HepG2 (cell line): Measurements from ENCODE around the gene USP8. TPM values are rescaled to one million over a fixed set of nuclear protein-coding genes. Genes with fewer than 3 reads are reported as not detected.

Source experiments
- ARNT2 ChIP-seq: sonication (generic); formaldehyde crosslinking; IDR thresholded peaks from 2 replicates; pipeline ENCODE4 v1.8.0; 2022; ENCODE audit warnings: mild to moderate bottlenecking, low read depth, missing genetic modification reagents, moderate library complexity
- IRF2 ChIP-seq: IDR thresholded peaks from 2 replicates; pipeline ENCODE4 v1.6.1; 2018; ENCODE audit warnings: missing genetic modification reagents, missing compliant biosample characterization
- NPAS2 ChIP-seq: sonication (generic); formaldehyde crosslinking; IDR thresholded peaks from 2 replicates; pipeline ENCODE4 v1.8.0; 2022; ENCODE audit warnings: mild to moderate bottlenecking, missing genetic modification reagents, borderline replicate concordance
- PHF8 ChIP-seq: sonication (generic); formaldehyde crosslinking; IDR thresholded peaks from 2 replicates; pipeline ENCODE4 v1.5.0; 2020; ENCODE audit warnings: missing genetic modification reagents
- POLR2AphosphoS5 ChIP-seq: IDR thresholded peaks from 2 replicates; pipeline ENCODE4 v1.6.1; 2012; ENCODE audit warnings: low read depth, low read length
- SNAPC2 ChIP-seq: sonication (generic); formaldehyde crosslinking; IDR thresholded peaks from 2 replicates; pipeline ENCODE4 v1.8.1; 2022; ENCODE audit warnings: mild to moderate bottlenecking, missing genetic modification reagents
- SOX6 ChIP-seq, 2 experiments: fragments of 450-650 bp in 1 of 2; sonication (generic) in 1 of 2; formaldehyde crosslinking in 1 of 2; IDR thresholded peaks; 2 replicates each; pipeline versions ENCODE4 v1.4.0 to v1.6.1; 2017 to 2020; ENCODE audit warnings: antibody characterized with exemption in 1 of 2, mild to moderate bottlenecking in 1 of 2, missing genetic modification reagents in 1 of 2
- TOE1 ChIP-seq: sonication (generic); formaldehyde crosslinking; IDR thresholded peaks from 2 replicates; pipeline ENCODE4 v1.4.0; 2020; ENCODE audit warnings: mild to moderate bottlenecking, missing genetic modification reagents
- ZNF660 ChIP-seq: sonication (generic); formaldehyde crosslinking; IDR thresholded peaks from 2 replicates; pipeline ENCODE4 v1.5.1; 2020; ENCODE audit warnings: mild to moderate bottlenecking, low read depth, missing genetic modification reagents, borderline replicate concordance
- polyA plus RNA-seq, 8 experiments: library from polyadenylated mRNA; depleted of rRNA in 3 of 8; stranded (reverse) in 7 of 8; unstranded in 1 of 8; fragments of >200 nt; fragmentation: Illumina TruSeq in 4 of 8; extraction: Trizol in 4 of 8; gene quantifications; 2 replicates each; pipeline versions ENCODE4 v1.2.1 to v1.2.3, GENCODE V29; 2011 to 2016; ENCODE audit warnings: low read depth in 4 of 8, missing spikeins in 1 of 8, mixed read lengths in 1 of 8; ENCODE audit not compliant: insufficient read depth in 1 of 8
- total RNA-seq, 5 experiments: library from RNA; depleted of rRNA; stranded (reverse); fragments of >200 nt; fragmentation: Illumina TruSeq; extraction: Trizol; gene quantifications; 2 replicates each; pipeline ENCODE4 v1.2.3, GENCODE V29; 2016; ENCODE audit warnings: low read depth in 1 of 5
- TF ChIP-seq, protein P1 (sequence below): sonication (generic); formaldehyde crosslinking; IDR thresholded peaks from 2 replicates; pipeline ENCODE4 v1.4.0; 2020; ENCODE audit warnings: low read depth, mild to moderate bottlenecking, missing genetic modification reagents
- TF ChIP-seq, protein P2 (sequence below): sonication (generic); formaldehyde crosslinking; IDR thresholded peaks from 2 replicates; pipeline ENCODE4 v1.4.0; 2020; ENCODE audit warnings: mild to moderate bottlenecking, low read depth, missing genetic modification reagents

The USP8 gene
- total and polyA plus RNA-seq, 2 of the 13 experiments (the other 11 are each of a cell fraction or from before 2014, with no cell fraction given), result 36.4 to 50.7 TPM

DNA sequence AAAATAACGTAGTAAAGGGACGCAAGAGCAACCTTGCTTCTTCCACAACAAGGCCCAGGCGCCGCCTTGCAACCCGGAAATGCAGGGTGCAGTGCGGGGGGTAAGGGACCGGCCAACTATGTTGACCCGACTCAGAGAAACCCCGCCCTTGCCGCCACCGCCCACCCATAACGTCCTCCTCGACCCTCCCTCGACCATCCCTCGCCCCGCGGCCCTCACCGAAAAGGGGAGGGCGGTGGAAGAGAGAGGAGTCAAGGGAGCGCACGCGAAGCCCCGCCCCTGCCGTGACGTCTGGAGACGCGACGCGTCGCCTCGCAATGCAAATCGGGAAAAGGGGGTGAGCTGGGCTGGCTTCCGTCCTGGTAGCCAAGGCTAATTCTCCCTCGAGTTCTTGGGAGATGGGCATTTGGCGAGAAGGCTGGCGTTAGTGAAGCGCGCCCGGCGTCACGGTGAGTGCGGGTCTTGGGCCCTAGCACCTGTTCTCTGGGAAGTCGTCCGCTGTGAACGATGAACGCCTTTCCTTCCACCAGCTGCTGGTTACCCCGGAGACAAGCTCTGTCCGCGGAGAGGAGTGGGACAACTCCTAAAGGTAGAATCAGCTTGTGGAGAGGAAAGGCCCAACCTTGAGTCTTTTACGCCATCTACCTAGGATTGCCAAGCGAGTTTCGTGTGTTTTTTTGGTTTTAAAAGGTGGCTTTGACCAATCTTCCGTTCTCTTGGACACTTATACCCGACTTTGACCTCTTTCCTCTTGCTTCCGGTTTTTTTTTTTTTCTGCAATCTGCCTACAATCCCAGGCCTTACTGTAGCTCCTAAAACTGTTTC lies at the start of gene USP8 (continued):
- TF ChIP-seq, protein P1, sequence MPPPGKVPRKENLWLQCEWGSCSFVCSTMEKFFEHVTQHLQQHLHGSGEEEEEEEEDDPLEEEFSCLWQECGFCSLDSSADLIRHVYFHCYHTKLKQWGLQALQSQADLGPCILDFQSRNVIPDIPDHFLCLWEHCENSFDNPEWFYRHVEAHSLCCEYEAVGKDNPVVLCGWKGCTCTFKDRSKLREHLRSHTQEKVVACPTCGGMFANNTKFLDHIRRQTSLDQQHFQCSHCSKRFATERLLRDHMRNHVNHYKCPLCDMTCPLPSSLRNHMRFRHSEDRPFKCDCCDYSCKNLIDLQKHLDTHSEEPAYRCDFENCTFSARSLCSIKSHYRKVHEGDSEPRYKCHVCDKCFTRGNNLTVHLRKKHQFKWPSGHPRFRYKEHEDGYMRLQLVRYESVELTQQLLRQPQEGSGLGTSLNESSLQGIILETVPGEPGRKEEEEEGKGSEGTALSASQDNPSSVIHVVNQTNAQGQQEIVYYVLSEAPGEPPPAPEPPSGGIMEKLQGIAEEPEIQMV, result 0 out of 2 replicates have a peak, but pooled peaks have one; percentile 68
- TF ChIP-seq, protein P2, sequence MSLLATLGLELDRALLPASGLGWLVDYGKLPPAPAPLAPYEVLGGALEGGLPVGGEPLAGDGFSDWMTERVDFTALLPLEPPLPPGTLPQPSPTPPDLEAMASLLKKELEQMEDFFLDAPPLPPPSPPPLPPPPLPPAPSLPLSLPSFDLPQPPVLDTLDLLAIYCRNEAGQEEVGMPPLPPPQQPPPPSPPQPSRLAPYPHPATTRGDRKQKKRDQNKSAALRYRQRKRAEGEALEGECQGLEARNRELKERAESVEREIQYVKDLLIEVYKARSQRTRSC, result no peak
- TF ChIP-seq ZNF660 (CRISPR knock-in tag) (no peak; the same call in 1 of the 2 replicates), TOE1 (CRISPR knock-in tag) (0 out of 2 replicates have a peak, but pooled peaks have one; percentile 60), POLR2AphosphoS5 (peak; percentile 97), SOX6 (IDR thresholded peaks at IDR 0.05) (no peak), SOX6 (CRISPR knock-in tag; IDR thresholded peaks at IDR 0.05) (peak; percentile 62; the same call in 1 of the 2 replicates), ARNT2 (CRISPR knock-in tag) (peak; percentile 93), IRF2 (peak; percentile 78; the same call in 1 of the 2 replicates), PHF8 (peak; percentile 91), NPAS2 (CRISPR knock-in tag) (no peak), SNAPC2 (CRISPR knock-in tag) (no peak)
